Stimulated activated CD8-positive, alpha-beta memory T cell treated with anti-CD3 and anti-CD28 coated beads, Interleukin-15, amount 100 ng/mL, for 48 hours (primary cell): Measurements from ENCODE around the gene CDKN2B-AS1.

Experiments used
- DNase-seq, 2 donors: peaks; one replicate each; pipeline ENCODE4 v3.0.0-alpha.2; 2020; ENCODE audit warnings: low read depth in 2 of 2

Gene CDKN2B-AS1

DNA sequence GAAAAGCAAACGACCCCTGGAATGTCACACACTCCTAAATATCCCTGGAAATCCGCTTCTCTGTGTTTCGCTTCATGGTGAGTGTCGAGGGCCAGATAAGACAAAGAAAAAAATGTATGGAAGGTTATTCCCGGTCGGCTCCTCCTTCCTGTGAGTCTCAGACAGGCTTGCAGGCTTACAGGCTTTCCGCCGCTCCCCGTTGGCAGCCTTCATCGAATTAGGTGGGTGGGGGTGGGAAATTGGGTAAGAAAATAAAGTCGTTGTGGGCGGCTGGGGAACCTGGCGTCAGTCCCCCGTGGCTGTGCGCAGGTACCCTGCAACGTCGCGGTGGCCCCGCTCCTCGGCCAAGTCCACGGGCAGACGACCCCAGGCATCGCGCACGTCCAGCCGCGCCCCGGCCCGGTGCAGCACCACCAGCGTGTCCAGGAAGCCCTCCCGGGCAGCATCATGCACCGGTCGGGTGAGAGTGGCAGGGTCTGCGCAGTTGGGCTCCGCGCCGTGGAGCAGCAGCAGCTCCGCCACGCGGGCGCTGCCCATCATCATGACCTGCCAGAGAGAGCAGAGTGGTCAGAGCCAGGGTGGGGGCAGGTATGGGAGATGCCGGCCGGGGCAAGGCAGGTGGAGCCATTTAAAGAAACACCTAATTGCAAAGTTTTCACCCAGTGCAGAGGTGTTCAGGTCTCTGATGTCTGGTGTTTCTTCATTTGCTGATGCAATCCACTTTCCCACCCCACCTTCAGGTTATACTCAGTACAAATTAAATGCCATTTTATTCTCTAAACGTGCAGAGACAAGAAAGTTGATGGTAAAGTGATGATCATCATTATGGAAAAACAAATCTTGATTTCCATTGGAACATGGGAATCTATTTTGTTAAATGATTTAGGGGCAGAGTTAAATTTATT lies 11.4 kb downstream of the CDKN2B-AS1 start:
- no peak for DNase-seq

DNA sequence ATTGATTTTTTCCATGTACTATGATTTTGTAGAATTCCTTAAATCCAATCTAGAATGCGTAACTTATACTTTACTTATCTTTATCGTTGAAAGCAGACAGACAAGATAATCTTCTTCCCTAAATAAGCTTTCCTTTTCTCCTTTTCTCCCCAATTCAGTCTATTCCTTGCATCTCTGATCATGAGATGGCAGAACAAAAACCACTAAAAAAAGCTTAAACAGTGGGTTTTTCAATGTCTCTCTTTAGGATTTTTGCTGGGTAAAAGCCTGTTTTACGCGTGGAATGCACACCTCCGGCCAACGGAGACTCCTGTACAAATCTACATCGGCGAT lies 13.8 kb downstream of the CDKN2B-AS1 start:
- DNase-seq: no peak

DNA sequence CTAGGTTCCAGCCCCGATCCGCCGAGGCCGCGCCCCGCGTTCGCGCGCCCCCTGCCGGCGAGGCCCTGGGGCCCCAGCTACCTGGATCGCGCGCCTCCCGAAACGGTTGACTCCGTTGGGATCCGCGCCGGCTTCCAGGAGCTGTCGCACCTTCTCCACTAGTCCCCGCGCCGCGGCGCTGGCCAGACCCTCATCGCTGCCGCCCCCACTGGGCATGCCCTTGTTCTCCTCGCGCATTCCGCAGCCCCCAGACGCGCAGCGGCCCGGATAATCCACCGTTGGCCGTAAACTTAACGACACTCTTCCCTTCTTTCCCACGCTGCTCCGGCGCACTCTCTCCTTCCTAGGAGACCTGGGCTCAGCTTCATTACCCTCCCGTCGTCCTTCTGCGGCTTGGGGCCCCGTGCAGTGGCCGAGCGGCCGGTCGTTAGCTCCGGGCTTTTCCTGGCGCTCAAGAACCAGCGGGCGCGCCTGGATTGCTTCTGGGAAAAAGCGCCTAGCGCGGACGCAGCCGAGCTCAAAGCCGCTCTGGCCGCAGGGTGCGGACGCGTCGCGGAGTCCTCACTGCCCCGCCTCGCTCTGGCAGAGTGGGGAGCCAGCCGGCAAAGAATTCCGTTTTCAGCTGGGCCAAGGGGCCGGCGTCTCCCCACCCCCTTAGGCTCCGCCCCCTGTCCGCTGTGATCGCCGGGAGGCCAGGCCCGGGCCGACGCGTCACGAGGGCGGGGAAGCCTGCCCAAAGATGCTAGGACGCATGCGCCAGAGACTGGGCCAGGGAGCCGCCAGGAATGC lies 14.3 kb downstream of the CDKN2B-AS1 start, which contains the start of gene CDKN2B:
CDKN2B (minus strand) TSS at position 589 of the 789 bp plus-strand sequence; CDS start at position 237, 352 bp downstream.
- DNase-seq: peak; percentile 61 to 68

DNA sequence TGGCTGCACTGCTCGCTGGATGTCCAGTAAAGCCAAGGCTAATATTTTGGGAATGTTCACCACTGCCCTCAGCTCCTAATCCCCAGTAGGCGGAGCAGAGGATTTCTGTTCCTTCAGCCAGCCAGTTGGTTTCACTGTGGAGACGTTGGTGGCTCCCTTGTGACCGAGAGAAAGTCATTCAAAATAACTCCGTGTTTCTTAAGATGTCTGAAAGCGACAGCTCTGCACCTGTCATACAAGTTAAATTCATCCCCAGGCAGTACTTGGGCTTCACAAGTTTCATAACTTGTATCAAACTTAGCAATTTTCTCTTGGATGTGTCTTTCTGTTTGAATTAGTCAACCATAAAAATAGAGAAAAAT lies 14.9 kb downstream of the CDKN2B-AS1 start:
- DNase-seq: no peak

DNA sequence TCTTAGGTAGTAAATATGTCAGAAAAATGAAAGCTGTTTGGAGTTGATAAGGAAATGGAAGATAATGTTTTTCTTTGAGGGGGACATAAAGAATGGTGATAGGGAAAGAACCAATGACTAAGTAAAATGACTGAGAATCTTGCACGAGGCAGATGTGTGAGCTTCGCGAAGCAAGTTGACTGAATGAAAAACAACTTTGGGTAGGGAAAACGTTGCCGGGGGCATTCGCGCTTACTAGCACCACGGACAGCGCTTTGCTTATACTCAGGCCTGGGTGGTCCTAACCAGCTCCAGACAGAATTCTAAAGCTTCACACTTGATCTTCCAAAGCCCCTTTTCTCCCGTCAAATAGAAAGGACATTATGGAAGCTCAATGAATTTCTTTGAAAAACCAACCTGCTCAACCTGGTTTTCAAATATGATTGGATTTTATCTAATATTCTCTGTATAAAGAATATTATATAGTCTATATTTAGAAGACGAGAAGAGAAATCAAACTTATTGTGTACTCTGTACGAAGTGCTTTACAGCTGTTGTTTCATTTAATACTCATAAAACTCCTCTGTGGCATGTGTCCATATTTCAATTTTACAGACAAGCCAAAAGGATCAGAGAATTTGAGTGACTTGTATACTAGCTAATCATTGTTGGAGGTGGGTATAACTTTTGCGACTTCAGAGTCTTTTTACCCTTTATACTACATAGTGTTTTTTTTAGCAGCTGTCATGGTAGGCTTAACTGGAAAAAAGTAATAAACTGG lies 16.5 kb downstream of the CDKN2B-AS1 start:
- no peak for DNase-seq

DNA sequence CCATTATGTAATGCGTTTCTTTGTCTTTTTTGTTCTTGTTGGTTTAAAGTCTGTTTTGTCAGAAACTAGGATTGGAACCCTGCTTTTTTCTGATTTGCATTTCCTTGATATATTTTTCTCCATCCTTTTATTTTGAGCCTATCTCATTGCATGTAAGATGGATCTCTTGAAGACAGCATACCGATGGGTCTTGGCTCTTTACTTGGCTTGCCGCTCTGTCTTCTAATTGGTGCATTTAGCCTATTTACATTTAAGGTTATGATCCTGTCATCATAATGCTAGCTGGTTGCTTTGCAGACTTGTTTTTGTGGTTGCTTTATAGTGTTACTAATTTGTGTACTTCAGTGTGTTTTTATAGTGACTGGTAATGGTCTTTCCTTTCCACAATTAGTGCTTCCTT lies 27.8 kb downstream of the CDKN2B-AS1 start:
- DNase-seq: no peak

DNA sequence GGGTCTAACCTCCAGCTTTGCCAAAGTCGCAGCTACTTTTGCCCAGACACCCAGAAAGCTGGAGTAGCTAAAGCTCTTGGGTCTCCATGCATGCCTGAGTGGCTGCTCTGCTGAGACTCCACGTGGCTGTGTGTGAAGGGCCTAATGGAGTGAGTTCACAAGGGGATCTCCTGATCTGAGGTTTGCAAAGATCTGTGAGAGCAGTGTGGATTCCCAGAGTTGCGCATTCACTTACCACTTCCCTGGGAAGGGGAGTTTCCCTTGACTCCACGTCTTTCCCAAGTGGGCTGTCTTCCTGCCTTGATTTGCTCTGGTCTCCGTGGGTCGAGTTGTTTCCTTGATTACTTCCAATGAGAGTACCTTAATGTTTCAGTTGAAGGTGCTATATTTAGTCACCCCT lies 32.1 kb downstream of the CDKN2B-AS1 start:
- DNase-seq: no peak

DNA sequence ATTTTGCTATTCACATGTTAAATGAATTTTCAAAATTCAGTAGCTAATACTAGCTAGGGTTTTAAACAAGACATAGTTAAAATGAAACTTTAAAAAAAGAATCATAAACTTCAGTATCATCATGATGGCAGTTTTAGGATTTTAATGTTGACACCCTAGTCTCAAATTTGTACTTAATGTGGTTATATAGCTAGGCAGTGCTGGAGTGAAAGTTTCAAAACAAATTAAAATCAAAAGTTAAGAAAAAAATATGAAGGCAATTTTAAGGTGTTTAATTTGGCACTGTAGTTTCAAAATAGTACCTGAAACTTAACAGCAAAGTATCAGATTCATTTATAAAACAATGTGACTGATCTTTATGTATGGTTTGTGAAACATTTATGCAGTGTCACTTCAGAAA lies 33.8 kb downstream of the CDKN2B-AS1 start:
- DNase-seq: no peak

DNA sequence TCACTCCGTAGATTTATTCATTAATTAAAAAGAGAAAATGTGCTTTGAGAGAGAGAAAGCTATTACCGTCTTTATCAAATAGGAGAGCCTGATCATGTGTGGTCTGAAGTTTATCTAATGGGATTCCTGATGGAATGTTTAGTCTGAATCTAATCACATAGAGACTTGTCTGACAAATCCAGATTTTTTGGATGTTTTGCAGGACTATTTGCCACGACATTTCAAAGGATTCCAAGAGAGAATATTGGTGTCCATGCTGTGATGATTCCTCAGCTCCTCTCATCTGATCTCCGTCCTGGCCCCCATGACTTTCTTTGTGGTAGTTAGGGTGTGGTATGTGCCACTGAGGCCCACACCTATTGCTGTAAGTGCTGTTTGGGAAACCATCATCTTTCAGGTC lies 34.6 kb downstream of the CDKN2B-AS1 start:
- no peak for DNase-seq

DNA sequence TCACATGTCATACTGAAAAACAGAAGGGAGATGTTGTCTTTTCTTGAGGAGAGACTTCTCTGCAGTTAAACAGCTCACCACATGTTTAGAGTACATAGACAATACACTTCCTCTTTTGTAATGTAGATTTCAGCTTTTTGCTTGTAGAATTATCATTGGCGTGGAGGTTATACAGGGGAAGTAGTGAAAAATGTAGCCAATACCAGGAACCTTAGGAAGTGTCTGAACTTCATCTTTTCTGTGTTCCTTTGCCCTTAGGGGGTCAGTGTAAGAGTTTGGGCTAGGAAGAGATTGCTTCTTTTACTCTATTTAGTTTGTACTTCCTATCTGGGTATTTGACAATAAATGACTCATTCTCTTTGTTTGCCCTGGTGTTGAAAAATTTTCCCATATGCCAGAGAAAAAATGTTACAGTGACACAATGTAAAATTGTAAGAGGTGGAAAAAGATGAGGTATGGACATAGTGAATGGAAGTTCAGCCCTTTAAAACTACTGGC lies 35.6 kb downstream of the CDKN2B-AS1 start:
- DNase-seq: no peak

DNA sequence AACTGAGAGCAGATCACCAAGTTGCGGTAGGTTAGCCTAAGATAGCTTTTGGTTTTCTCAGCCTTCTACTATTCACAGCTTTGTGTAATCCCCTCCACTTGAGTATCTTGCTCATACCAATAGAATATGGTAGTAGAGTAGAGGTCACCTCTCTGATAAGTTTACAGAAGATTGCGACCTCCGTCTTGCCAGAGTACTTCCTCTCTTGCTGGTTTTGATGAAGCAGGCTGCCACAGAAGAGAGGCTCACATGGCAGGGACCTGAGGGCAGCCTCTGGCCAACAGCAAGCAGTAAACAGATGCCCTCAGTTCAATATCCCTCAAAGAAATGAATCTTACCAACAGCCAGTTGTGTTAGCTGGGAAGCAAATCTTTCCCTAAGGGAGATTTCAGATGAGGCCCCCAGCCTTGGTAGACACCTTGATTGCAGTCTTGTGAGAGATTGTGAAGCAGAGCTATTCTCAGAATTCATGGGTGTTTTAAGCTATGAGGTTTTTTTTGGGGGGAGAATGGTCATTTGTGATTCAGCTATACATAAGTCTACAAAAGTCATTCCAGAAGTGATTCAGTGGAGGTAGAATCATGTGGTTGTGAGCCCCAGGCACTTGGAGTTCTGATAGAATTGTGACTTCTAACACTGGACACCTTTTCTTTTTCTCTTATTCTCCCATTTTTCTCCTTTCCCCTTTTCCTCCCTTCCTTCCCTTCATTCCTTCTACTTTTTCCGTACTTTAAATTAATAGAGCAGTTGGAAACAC lies 37.2 kb downstream of the CDKN2B-AS1 start:
- no peak for DNase-seq

DNA sequence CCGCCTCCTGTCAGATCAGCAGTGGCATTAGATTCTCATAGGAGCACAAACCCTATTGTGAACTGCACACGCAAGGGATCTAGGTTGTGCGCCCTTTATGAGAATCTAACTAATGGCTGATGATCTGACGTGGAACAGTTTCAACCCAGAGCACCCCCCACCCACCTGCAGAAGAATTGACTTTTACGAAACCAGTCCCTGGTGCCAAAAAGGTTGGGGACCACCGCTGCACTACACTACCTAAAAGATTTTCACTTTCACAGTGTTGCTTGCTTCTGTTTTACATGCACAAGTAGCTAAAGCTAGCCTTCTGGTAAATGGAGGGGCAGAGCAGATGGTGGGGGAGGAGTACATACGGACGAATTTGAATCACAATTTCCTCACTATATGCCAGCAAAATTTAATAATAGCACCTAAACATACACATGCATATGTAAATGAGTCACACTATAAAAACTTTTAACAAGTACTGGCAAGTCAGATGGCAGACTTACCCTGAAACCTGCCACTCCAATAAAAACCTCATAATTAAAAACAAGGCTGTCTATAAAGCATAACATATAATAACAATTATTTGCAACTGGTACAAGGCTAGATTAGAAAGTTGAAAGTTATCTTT lies 38.5 kb downstream of the CDKN2B-AS1 start:
- DNase-seq: no peak

DNA sequence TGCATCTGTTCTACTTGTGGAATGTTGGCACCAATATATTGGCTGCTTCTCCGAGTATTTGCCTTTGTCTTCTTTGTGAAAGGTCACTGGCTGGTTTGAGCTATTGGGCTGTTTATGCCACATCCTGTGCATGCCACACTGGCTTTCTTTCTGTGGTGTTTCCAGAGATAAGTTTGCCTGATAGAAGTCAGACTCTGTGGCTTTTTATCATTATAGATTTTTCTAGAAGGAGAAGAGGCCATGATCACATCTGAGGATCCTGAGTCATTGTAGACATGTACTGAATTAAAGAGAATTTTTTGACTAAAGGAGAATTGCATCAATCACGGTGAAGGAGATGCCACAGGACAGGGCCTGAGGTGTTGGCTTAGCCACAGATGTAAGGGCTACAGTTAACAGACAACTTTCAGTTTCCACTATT lies 41.0 kb downstream of the CDKN2B-AS1 start:
- DNase-seq: no peak

DNA sequence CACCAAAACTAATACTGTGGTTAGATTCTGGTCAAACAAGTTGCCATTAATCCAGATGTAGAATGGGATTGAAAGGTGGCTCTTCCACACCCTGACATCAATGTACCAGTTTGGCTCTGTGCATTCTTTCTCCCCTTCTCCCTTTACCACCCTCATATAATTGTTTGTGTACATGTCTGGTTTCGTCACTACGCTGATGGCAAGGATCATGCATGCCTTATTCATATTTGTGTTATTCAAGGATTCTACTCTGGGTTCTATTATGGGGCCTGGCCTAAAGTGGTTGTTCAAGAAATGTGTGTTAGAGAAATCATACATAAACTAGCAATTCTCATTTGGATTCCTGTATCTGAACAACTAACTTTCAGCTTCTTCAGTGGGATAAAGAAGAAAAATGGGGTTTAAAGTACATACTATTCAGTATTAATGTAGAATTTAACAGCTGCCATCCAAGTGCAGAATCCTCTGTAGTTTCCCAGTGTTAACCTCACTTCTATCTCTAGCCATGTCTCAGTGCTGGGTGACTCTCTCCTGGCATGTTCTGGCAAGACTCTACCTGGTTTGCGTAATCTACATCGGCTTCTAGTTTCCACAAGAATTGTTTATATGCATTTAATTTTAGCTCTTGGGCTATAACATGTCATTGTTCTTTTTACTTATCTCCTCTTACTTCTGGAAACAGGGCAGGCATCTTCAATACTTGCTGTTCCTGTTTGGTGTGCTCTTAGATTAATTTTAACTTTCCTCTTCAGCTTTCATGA lies 42.5 kb downstream of the CDKN2B-AS1 start:
- DNase-seq: no peak

DNA sequence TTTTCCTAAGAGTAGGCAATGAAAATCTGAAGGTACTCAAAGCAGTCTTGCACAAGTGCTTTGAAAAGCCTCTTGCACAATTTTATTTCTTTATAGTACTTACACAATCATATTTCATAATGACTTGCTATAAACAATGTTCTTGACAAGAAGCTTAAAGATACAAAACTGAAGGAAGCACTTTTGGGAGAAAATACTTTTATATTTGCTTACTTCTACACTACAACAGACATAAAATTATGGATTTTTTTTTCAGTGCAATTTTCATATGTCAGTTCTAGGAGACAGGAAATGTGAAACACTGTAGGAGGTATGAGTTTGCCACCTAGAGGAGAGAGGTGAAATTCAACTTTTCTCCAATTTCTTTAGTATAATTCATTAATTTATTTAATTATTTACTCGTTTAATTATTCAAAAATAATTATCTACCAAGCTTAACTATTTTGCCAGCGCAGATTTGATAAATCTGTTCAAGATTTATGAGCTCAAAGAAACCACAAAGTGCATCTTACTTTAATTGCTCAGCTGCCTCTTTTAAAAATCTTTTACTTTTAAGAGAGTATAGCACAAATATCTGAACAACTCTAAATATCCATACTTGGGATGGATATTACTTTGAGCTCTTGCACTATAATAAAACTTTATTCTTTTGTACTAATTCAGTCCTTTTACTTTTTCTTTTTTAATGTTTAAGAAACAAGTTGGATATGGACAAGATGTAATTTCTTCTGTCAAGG lies 43.5 kb downstream of the CDKN2B-AS1 start:
- DNase-seq: no peak

DNA sequence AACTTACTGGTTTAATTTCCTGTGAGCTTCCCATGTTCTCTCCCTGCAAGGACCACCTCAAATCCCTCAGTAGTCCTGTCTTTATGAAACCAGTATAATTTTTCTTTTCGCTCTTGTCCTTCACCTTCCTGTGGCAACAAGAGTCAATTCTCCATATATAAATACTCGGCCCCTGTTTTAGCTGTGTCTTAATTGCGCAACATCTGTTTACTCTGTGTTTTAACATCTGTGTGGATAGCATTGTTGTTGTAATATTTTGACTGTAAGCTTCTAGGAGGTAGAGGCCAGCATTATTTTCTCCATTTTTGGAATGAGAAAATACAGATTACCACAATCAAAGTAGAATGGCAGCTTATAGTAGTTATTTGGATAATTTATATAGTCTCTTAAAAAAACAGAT lies 44.7 kb downstream of the CDKN2B-AS1 start:
- no peak for DNase-seq

DNA sequence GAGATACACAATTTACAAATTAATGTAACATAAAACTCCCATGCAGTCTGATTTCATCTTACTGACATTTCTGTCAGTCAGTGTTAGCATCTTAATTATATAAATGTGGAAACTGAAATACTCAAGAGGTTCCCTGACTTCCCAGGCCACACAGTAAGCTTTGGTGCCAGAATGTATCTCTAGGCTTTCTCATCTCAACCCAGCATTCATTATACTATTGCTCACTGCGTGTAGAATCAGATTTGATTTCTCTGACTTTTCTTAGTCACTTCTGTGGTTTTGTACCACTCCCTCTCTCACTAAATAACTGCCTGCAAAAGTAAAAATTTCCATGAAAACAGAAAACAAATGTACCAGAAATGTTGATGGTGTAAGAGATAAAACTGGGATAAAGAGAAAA lies 46.2 kb downstream of the CDKN2B-AS1 start:
- no peak for DNase-seq

DNA sequence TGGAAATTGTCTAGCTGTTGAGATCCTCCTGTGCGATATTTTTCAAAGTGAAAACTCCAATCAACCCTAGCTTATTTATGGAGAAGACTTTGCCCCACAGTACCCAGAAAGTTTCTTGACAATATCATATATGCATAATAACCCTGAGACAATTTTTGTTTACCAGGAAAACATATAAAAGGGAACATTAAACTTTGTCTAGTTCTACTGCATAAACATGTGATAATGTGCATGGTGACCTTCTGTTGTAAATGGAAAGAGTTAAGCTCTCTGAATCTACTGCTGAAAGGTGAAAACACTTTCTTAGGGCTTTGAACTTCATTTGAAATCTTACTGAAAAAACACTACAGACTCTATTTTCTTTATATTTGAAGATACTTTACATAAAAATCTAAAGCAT lies 46.8 kb downstream of the CDKN2B-AS1 start:
- no peak for DNase-seq

DNA sequence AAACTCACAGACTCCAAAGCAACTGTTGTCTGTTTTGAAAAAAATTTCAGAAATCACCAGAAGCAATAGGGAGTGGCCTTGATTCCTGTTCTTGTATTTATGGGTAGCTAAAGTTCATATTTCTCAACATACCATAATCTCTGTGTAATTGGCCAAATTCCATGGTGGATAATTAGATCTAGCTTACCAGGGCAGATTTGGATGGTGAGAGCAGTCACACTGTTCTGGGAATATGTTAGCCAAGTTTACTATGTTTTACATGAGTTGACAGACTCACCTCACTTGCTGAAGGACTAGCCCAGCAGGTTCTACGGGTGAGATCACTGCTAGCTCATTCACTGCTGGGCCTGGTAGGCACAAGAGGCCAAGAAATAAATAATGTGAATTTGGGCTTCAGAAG lies 47.2 kb downstream of the CDKN2B-AS1 start:
- DNase-seq: no peak
